ENCODE results near the gene LRMDA. TPM values are rescaled to one million over a fixed set of nuclear protein-coding genes. Genes with fewer than 3 reads are reported as not detected.

Gene LRMDA
- total and polyA plus RNA-seq, 2 of the 13 experiments (the other 11 are each of a cell fraction or from before 2014, with no cell fraction given), result 13.4 to 22.0 TPM

- TF ChIP-seq KLF15 (CRISPR knock-in tag; IDR thresholded peaks at IDR 0.05; ENCODE audit: borderline replicate concordance) (peak; percentile 62; the same call in 1 of the 2 replicates), HOXA7 (CRISPR knock-in tag; IDR thresholded peaks at IDR 0.05) (0 out of 2 replicates have a peak, but pooled peaks have one; percentile 45), ARNTL (CRISPR knock-in tag; IDR thresholded peaks at IDR 0.05) (peak; percentile 74), MIER3 (CRISPR knock-in tag; IDR thresholded peaks at IDR 0.05; ENCODE audit: borderline replicate concordance) (no peak), SOX13 (IDR thresholded peaks at IDR 0.05) (peak; percentile 13; the same call in 1 of the 2 replicates), SOX13 (CRISPR knock-in tag; conservative IDR thresholded peaks at IDR 0.05 in 1 of 2, IDR thresholded peaks at IDR 0.05 in 1 of 2) (peak in 1 of 2 experiments; percentile 72; a peak in 2 of 4 replicates), ZNF276 (CRISPR knock-in tag; IDR thresholded peaks at IDR 0.05; ENCODE audit: low read depth) (no peak), MEIS2 (CRISPR knock-in tag; IDR thresholded peaks at IDR 0.05) (peak; percentile 99), GZF1 (CRISPR knock-in tag; IDR thresholded peaks at IDR 0.05) (no peak), ZIK1 (CRISPR knock-in tag; IDR thresholded peaks at IDR 0.05; ENCODE audit: borderline replicate concordance, low read depth) (0 out of 2 replicates have a peak, but pooled peaks have one; percentile 24), ZNF136 (CRISPR knock-in tag; IDR thresholded peaks at IDR 0.05; ENCODE audit: low read depth) (peak; percentile 87; the same call in 1 of the 2 replicates), ZBTB37 (CRISPR knock-in tag; IDR thresholded peaks at IDR 0.05) (no peak), POGZ (CRISPR knock-in tag; IDR thresholded peaks at IDR 0.05) (peak; percentile 81), NFAT5 (CRISPR knock-in tag; IDR thresholded peaks at IDR 0.05) (peak; percentile 43; the same call in 1 of the 2 replicates), ZNF687 (CRISPR knock-in tag; IDR thresholded peaks at IDR 0.05) (peak; percentile 86)
Observed at GRCh38 chr10:75404815-75405597, 26.4 kb upstream of the LRMDA start (continued).

Data from HepG2 (cell line).